Panc1 (cell line): ENCODE results near the gene KDM7A. TPM values are rescaled to one million over a fixed set of nuclear protein-coding genes. Genes with fewer than 3 reads are reported as not detected.

Source experiments
- ATAC-seq: fragments of 200-7000 bp; cut with Tn5 transposase; 2 replicates; pipeline ENCODE4 v1.9.1; 2020; ENCODE audit warnings: mild to moderate bottlenecking, moderate library complexity
- BruUV-seq: library from RNA; stranded (reverse); fragments of 400-500 nt; replicated peaks from 2 replicates; lab custom pipeline; 2021; lab: Mats Ljungman, UMichigan
- CTCF ChIA-PET: fragments of 300-600 bp; sonication (Branson Sonifier 250); formaldehyde crosslinking; loops from one replicate; lab custom pipeline; 2022; ENCODE audit warnings: antibody characterized with exemption; lab: Charles Lee
- POLR2A ChIA-PET: fragments of 300-600 bp; sonication (Branson Sonifier 250); formaldehyde crosslinking; loops from one replicate; lab custom pipeline; 2022; ENCODE audit warnings: antibody characterized with exemption; lab: Charles Lee
- DNase-seq: peaks from one replicate; pipeline ENCODE4 v3.0.0-alpha.2; 2010; ENCODE audit warnings: low read depth, low spot score
- H3K27ac ChIP-seq: 2 replicates; pipeline ENCODE4 v1.5.1; 2011; ENCODE audit warnings: mild to moderate bottlenecking, low read length, inconsistent platforms
- H3K27me3 ChIP-seq: fragments of 200-500 bp; sonication (Bioruptor generic); 2 replicates; pipeline ENCODE4 v1.6.0; 2014; ENCODE audit warnings: low read length, inconsistent platforms; ENCODE audit not compliant: control insufficient read depth, insufficient read depth
- H3K36me3 ChIP-seq: fragments of 200-500 bp; sonication (Bioruptor generic); 2 replicates; pipeline ENCODE4 v1.5.1; 2014; ENCODE audit warnings: inconsistent platforms, mild to moderate bottlenecking, low read length, moderate library complexity; ENCODE audit not compliant: control insufficient read depth, insufficient read depth
- H3K4me1 ChIP-seq: 2 replicates; pipeline ENCODE4 v1.5.1; 2011; ENCODE audit warnings: inconsistent platforms, mild to moderate bottlenecking, low read length, moderate library complexity; ENCODE audit not compliant: control insufficient read depth, insufficient read depth
- H3K4me3 ChIP-seq, 2 experiments: 2 replicates each; pipeline ENCODE4 v1.5.1; 2011 to 2012; ENCODE audit warnings: low read depth in 2 of 2, low read length in 2 of 2, mild to moderate bottlenecking in 2 of 2, inconsistent platforms in 1 of 2, moderate library complexity in 1 of 2
- H3K9me3 ChIP-seq: fragments of 200-500 bp; sonication (Bioruptor generic); 2 replicates; pipeline ENCODE4 v1.5.1; 2014; ENCODE audit warnings: low read depth, mild to moderate bottlenecking, inconsistent platforms, low read length, moderate library complexity; ENCODE audit not compliant: control insufficient read depth, insufficient read depth
- CTCF ChIP-seq: fragments of 450-650 bp; IDR thresholded peaks from 2 replicates; pipeline ENCODE4 v1.5.1; 2017; ENCODE audit warnings: mild to moderate bottlenecking
- POLR2AphosphoS5 ChIP-seq: IDR thresholded peaks from 2 replicates; pipeline ENCODE4 v1.6.1; 2012; ENCODE audit warnings: mild to moderate bottlenecking, low read depth, low read length, moderate library complexity
- SIN3A ChIP-seq: IDR thresholded peaks from 2 replicates; pipeline ENCODE4 v1.6.1; 2012; ENCODE audit warnings: low read depth, mild to moderate bottlenecking, low read length, moderate library complexity, borderline replicate concordance; ENCODE audit not compliant: insufficient read depth
- TCF7L2 ChIP-seq: IDR thresholded peaks from 2 replicates; pipeline ENCODE4 v1.6.1; 2011; ENCODE audit warnings: mild to moderate bottlenecking, low read depth, low read length, inconsistent platforms
- in situ Hi-C: cut with HindIII; loops from 2 replicates; pipeline ENCODE4 v1.10.0; 2016; ENCODE audit warnings: low sequenced_read_pairs, low pct_unique_long_range_greater_than_20kb
- intact Hi-C: fragments of 100-400 bp; cut with micrococcal nuclease; formaldehyde crosslinking; loops from one replicate; pipeline ENCODE4 v1.10.0; 2022; ENCODE audit not compliant: unreplicated experiment
- total RNA-seq: library from RNA; stranded (reverse); gene quantifications from one replicate; pipeline ENCODE4 v1.2.1, GENCODE V29; 2021; ENCODE audit not compliant: unreplicated experiment
- TF ChIP-seq, protein P1 (sequence below), 2 experiments: IDR thresholded peaks; 2 replicates each; pipeline ENCODE4 v1.6.1; 2011 to 2012; ENCODE audit warnings: low read depth in 2 of 2, control low read depth in 1 of 2, low read length in 1 of 2, mild to moderate bottlenecking in 1 of 2, moderate library complexity in 1 of 2; ENCODE audit not compliant: insufficient read depth in 1 of 2

KDM7A gene
- total RNA-seq, 1 experiment from 2014 or later: 3.6 TPM

DNA sequence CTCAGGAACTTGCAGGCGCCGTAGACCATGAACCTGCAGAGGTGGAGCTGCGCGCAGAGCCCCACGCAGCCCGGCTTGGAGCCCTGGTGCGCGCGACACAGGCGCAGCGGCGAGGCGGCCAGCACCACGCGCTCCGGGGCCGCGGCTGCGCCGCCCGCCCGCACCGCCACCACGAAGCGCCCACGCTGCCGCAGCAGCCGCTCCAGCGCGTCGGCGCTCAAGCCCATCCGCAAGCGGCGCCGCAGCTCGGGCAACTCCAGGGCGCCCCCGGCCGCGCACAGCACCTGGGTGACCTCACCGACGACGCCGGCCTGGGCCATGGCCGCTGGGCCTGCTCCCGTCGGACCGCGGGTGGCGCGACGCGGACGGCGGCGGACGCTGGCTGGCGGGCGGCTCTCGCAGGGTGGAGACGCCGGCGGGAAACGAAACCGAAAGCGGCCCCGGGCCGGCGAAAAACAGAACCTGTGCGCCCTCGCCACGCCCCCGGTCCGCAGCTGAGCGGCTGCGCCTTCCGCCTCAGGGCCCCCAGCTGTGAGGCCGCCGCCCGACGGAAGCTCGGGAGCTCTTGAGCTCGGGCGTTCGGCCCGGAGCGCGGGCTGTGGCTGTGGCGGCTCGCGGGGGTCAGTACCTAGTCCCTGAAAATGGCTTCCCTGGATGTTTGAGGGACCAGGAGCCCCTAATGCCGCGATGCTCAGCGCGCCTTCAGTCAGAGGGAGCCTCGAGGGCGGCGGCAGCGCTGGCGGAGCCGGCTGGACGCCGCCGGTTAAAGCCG is 114.1 kb downstream of the KDM7A start, which contains the start of gene PARP12:
PARP12 (minus strand) TSS at position 424 of the 772 bp plus-strand sequence; CDS start at position 320, 104 bp downstream.
- ATAC-seq (peak; percentile 90), DNase-seq (peak; percentile 36)
- ChIA-PET POLR2A (interaction anchor here (0.7 kb wide), 1 partner anchor 21 kb away, joined by 5 read pairs; no protein-coding TSS in a partner anchor), CTCF (no interaction called here)
- TF ChIP-seq TCF7L2: peak; percentile 37; the same call in 1 of the 2 replicates
- TF ChIP-seq POLR2AphosphoS5: peak; percentile 70
- TF ChIP-seq SIN3A: peak; percentile 84; the same call in 1 of the 2 replicates
- TF ChIP-seq, protein P1, sequence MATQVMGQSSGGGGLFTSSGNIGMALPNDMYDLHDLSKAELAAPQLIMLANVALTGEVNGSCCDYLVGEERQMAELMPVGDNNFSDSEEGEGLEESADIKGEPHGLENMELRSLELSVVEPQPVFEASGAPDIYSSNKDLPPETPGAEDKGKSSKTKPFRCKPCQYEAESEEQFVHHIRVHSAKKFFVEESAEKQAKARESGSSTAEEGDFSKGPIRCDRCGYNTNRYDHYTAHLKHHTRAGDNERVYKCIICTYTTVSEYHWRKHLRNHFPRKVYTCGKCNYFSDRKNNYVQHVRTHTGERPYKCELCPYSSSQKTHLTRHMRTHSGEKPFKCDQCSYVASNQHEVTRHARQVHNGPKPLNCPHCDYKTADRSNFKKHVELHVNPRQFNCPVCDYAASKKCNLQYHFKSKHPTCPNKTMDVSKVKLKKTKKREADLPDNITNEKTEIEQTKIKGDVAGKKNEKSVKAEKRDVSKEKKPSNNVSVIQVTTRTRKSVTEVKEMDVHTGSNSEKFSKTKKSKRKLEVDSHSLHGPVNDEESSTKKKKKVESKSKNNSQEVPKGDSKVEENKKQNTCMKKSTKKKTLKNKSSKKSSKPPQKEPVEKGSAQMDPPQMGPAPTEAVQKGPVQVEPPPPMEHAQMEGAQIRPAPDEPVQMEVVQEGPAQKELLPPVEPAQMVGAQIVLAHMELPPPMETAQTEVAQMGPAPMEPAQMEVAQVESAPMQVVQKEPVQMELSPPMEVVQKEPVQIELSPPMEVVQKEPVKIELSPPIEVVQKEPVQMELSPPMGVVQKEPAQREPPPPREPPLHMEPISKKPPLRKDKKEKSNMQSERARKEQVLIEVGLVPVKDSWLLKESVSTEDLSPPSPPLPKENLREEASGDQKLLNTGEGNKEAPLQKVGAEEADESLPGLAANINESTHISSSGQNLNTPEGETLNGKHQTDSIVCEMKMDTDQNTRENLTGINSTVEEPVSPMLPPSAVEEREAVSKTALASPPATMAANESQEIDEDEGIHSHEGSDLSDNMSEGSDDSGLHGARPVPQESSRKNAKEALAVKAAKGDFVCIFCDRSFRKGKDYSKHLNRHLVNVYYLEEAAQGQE (IDR thresholded peaks at IDR 0.05; ENCODE audit: insufficient read depth in 1 of 2, low read depth in 2 of 2, low read length in 1 of 2): 0 out of 4 replicates have a peak, but pooled peaks of 1 of the 2 experiments have one; percentile 7
- TF ChIP-seq CTCF: no peak
- H3K9me3 ChIP-seq: peaks cover 18% of the 10 kb centered on the region
- no peaks in the 10 kb centered on the region for H3K36me3 ChIP-seq
- peaks cover 34% of the 10 kb centered on the region for H3K4me1 ChIP-seq
- peak within 1 kb of the TSS; percentile 88 for H3K27ac ChIP-seq
- BruUV-seq: no TSS peak
- intact Hi-C loops: no loop called here
- in situ Hi-C loops: no loop called here
- peak within 1 kb of the TSS; percentile 64 to 83 for H3K4me3 ChIP-seq
- H3K27me3 ChIP-seq: no peaks in the 10 kb centered on the region

DNA sequence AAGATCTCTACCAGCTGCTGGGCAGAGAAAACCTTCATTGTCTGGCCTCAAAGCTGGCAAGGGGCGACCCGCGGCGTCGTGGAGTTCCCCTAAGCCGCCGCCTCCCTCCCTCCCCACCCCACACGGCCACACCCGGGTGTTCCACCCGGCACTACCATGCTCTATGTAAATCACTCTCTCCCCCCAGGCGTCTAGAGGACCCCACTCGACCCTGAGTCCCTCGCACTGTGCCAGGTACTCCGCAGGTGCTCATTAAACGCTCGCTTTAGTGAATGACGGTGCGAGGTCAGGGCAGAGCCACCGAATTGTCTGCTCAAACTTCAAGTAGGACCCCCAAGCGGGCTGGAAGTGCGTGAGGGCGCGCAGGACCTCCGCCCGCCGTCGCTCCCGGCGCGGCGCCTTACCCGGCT is 114.7 kb downstream of the KDM7A start:
- TF ChIP-seq, protein P1 (IDR thresholded peaks at IDR 0.05; ENCODE audit: insufficient read depth in 1 of 2, low read depth in 2 of 2, low read length in 1 of 2): no peak
- TF ChIP-seq TCF7L2: no peak
- no peak for TF ChIP-seq SIN3A
- no peak for TF ChIP-seq POLR2AphosphoS5
- no peak for TF ChIP-seq CTCF
- in situ Hi-C loops (no loop called here), intact Hi-C loops (no loop called here)
- Histone ChIP-seq H3K27me3 (no peaks in the 10 kb centered on the region), H3K36me3 (no peaks in the 10 kb centered on the region), H3K4me1 (peaks cover 34% of the 10 kb centered on the region), H3K9me3 (peaks cover 13% of the 10 kb centered on the region), H3K27ac (peak overlapping the region; percentile 88), H3K4me3 (peak overlapping the region; percentile 64 to 83)
- no peak for DNase-seq
- ChIA-PET CTCF (no interaction called here), POLR2A (interaction anchor here (0.7 kb wide), 1 partner anchor 22 kb away, joined by 5 read pairs; no protein-coding TSS in a partner anchor)
- no TSS peak for BruUV-seq
- peak; percentile 40 for ATAC-seq
